ENCODE results near the gene NEO1.

The NEO1 gene

GRCh38 chr15:73010154-73011152 lies 41.8 kb upstream of the NEO1 start:
- H3K27ac ChIP-seq (replicated peaks): no peak overlapping the region
- H3K27me3 ChIP-seq (ENCODE audit: insufficient read depth, poor library complexity, severe bottlenecking): peaks cover 2% of the 10 kb centered on the region
- no peak for DNase-seq (ENCODE audit: low read depth in 1 of 2, low spot score in 1 of 2)
- H3K4me3 ChIP-seq (replicated peaks; ENCODE audit: insufficient read depth, low read length): no peak overlapping the region
- TF ChIP-seq GABPA (IDR thresholded peaks at IDR 0.05; ENCODE audit: low read depth): no peak

- TF ChIP-seq, protein P1, sequence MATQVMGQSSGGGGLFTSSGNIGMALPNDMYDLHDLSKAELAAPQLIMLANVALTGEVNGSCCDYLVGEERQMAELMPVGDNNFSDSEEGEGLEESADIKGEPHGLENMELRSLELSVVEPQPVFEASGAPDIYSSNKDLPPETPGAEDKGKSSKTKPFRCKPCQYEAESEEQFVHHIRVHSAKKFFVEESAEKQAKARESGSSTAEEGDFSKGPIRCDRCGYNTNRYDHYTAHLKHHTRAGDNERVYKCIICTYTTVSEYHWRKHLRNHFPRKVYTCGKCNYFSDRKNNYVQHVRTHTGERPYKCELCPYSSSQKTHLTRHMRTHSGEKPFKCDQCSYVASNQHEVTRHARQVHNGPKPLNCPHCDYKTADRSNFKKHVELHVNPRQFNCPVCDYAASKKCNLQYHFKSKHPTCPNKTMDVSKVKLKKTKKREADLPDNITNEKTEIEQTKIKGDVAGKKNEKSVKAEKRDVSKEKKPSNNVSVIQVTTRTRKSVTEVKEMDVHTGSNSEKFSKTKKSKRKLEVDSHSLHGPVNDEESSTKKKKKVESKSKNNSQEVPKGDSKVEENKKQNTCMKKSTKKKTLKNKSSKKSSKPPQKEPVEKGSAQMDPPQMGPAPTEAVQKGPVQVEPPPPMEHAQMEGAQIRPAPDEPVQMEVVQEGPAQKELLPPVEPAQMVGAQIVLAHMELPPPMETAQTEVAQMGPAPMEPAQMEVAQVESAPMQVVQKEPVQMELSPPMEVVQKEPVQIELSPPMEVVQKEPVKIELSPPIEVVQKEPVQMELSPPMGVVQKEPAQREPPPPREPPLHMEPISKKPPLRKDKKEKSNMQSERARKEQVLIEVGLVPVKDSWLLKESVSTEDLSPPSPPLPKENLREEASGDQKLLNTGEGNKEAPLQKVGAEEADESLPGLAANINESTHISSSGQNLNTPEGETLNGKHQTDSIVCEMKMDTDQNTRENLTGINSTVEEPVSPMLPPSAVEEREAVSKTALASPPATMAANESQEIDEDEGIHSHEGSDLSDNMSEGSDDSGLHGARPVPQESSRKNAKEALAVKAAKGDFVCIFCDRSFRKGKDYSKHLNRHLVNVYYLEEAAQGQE (IDR thresholded peaks at IDR 0.05; ENCODE audit: insufficient replicate concordance, low read depth): no peak
- TF ChIP-seq, protein P2, sequence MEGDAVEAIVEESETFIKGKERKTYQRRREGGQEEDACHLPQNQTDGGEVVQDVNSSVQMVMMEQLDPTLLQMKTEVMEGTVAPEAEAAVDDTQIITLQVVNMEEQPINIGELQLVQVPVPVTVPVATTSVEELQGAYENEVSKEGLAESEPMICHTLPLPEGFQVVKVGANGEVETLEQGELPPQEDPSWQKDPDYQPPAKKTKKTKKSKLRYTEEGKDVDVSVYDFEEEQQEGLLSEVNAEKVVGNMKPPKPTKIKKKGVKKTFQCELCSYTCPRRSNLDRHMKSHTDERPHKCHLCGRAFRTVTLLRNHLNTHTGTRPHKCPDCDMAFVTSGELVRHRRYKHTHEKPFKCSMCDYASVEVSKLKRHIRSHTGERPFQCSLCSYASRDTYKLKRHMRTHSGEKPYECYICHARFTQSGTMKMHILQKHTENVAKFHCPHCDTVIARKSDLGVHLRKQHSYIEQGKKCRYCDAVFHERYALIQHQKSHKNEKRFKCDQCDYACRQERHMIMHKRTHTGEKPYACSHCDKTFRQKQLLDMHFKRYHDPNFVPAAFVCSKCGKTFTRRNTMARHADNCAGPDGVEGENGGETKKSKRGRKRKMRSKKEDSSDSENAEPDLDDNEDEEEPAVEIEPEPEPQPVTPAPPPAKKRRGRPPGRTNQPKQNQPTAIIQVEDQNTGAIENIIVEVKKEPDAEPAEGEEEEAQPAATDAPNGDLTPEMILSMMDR (IDR thresholded peaks at IDR 0.05; ENCODE audit: insufficient read depth, low read length): no peak
- no peak for TF ChIP-seq POLR2AphosphoS5 (IDR thresholded peaks at IDR 0.05; ENCODE audit: low read depth)
- no peak for TF ChIP-seq SPI1 (IDR thresholded peaks at IDR 0.05; ENCODE audit: borderline replicate concordance, low read depth)
- no peak for TF ChIP-seq GABPA (IDR thresholded peaks at IDR 0.05; ENCODE audit: low read depth)
- Histone ChIP-seq H3K27ac (replicated peaks) (no peak overlapping the region), H3K27me3 (ENCODE audit: insufficient read depth, poor library complexity, severe bottlenecking) (peaks cover 2% of the 10 kb centered on the region), H3K4me3 (replicated peaks; ENCODE audit: insufficient read depth, low read length) (no peak overlapping the region)
- DNase-seq (ENCODE audit: low read depth in 1 of 2, low spot score in 1 of 2): no peak
These were observed 37.4 kb upstream of the NEO1 start for GRCh38 chr15:73014904-73015303.

GRCh38 chr15:73015493-73015892 lies 36.8 kb upstream of the NEO1 start:
- Histone ChIP-seq H3K27ac (replicated peaks) (no peak overlapping the region), H3K27me3 (ENCODE audit: insufficient read depth, poor library complexity, severe bottlenecking) (peaks cover 2% of the 10 kb centered on the region), H3K4me3 (replicated peaks; ENCODE audit: insufficient read depth, low read length) (no peak overlapping the region)
- DNase-seq (ENCODE audit: low read depth in 1 of 2, low spot score in 1 of 2): no peak
- TF ChIP-seq, protein P1 (IDR thresholded peaks at IDR 0.05; ENCODE audit: insufficient replicate concordance, low read depth): no peak
- TF ChIP-seq POLR2AphosphoS5 (IDR thresholded peaks at IDR 0.05; ENCODE audit: low read depth) (no peak), GABPA (IDR thresholded peaks at IDR 0.05; ENCODE audit: low read depth) (no peak), SPI1 (IDR thresholded peaks at IDR 0.05; ENCODE audit: borderline replicate concordance, low read depth) (no peak)
- TF ChIP-seq, protein P2 (IDR thresholded peaks at IDR 0.05; ENCODE audit: insufficient read depth, low read length): no peak

DNA sequence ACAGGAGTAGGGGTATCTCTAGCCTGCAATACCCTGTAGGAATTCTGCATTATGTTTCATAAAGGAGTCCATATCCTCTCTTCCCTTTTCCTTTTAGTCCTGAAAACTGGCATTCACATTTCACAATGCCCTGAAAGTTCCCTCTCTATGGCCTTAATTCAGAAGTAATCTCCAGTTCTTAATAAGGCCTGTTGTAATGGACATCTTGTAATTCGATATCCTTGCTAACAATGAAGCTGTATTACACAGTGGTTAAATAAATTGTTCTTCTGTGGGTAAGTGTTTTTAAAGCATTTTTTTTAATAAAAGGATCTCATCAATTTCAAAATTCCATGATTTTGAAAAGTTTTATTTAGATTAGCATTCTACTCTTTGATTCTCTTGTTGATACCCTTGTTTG lies 34.3 kb upstream of the NEO1 start:
- Histone ChIP-seq H3K4me3 (replicated peaks; ENCODE audit: insufficient read depth, low read length) (no peak overlapping the region), H3K27me3 (ENCODE audit: insufficient read depth, poor library complexity, severe bottlenecking) (peaks cover 5% of the 10 kb centered on the region), H3K27ac (replicated peaks) (no peak overlapping the region)
- no peak for DNase-seq (ENCODE audit: low read depth in 1 of 2, low spot score in 1 of 2)
- TF ChIP-seq POLR2AphosphoS5 (IDR thresholded peaks at IDR 0.05; ENCODE audit: low read depth): no peak
- TF ChIP-seq, protein P2 (IDR thresholded peaks at IDR 0.05; ENCODE audit: insufficient read depth, low read length): no peak
- no peak for TF ChIP-seq SPI1 (IDR thresholded peaks at IDR 0.05; ENCODE audit: borderline replicate concordance, low read depth)
- TF ChIP-seq, protein P1 (IDR thresholded peaks at IDR 0.05; ENCODE audit: insufficient replicate concordance, low read depth): no peak
- no peak for TF ChIP-seq GABPA (IDR thresholded peaks at IDR 0.05; ENCODE audit: low read depth)
